Activated CD4-positive, alpha-beta T cell treated with anti-CD3 and anti-CD28 coated beads for 4 hours (primary cell): Measurements from ENCODE around the gene B3GNT5.

Experiments
- DNase-seq, 2 donors: peaks; one replicate each; pipeline ENCODE4 v3.0.0-alpha.2; 2020

The B3GNT5 gene

GRCh38 chr3:183296944-183297343, 43.9 kb downstream of the B3GNT5 start:
- no peak for DNase-seq

- no peak for DNase-seq
These were observed 45.7 kb downstream of the B3GNT5 start for GRCh38 chr3:183298701-183299153.

GRCh38 chr3:183299976-183300375, 46.9 kb downstream of the B3GNT5 start:
- DNase-seq: no peak

GRCh38 chr3:183300996-183301562, 48.0 kb downstream of the B3GNT5 start:
- no peak for DNase-seq

GRCh38 chr3:183301937-183302580, 49.0 kb downstream of the B3GNT5 start:
- DNase-seq: no peak

GRCh38 chr3:183303690-183304089, 50.6 kb downstream of the B3GNT5 start:
- DNase-seq: no peak

GRCh38 chr3:183306798-183307671, 54.0 kb downstream of the B3GNT5 start:
- DNase-seq: peak; percentile 25 to 38

- no peak for DNase-seq
These were observed 54.7 kb downstream of the B3GNT5 start for GRCh38 chr3:183307749-183308148.

- no peak for DNase-seq
These were observed 55.7 kb downstream of the B3GNT5 start for GRCh38 chr3:183308751-183309150.

GRCh38 chr3:183309276-183309675, 56.2 kb downstream of the B3GNT5 start:
- no peak for DNase-seq

- no peak for DNase-seq
These were observed 57.9 kb downstream of the B3GNT5 start for GRCh38 chr3:183310936-183311335.

GRCh38 chr3:183312433-183312832, 59.4 kb downstream of the B3GNT5 start:
- no peak for DNase-seq

GRCh38 chr3:183313351-183313750, 60.3 kb downstream of the B3GNT5 start:
- DNase-seq: no peak

GRCh38 chr3:183313764-183314163, 60.7 kb downstream of the B3GNT5 start:
- DNase-seq: no peak

- DNase-seq: no peak
These were observed 62.7 kb downstream of the B3GNT5 start for GRCh38 chr3:183315739-183316138.

- no peak for DNase-seq
These were observed 64.2 kb downstream of the B3GNT5 start for GRCh38 chr3:183317271-183317670.

GRCh38 chr3:183317886-183318865, 65.1 kb downstream of the B3GNT5 start:
- no peak for DNase-seq

GRCh38 chr3:183318877-183319276, 65.8 kb downstream of the B3GNT5 start:
- DNase-seq: no peak

GRCh38 chr3:183319371-183319770, 66.3 kb downstream of the B3GNT5 start:
- no peak for DNase-seq
